GM12864 (cell line): Measurements from ENCODE around the gene EEFSEC.

Source experiments
- DNase-seq: peaks from one replicate; pipeline ENCODE4 v3.0.0-alpha.2; 2011; ENCODE audit warnings: low read depth
- H3K4me3 ChIP-seq: 2 replicates; pipeline ENCODE4 v1.5.1; 2011; ENCODE audit warnings: mild to moderate bottlenecking, low read depth, low read length, control low read depth
- TF ChIP-seq, protein P1 (sequence below): IDR thresholded peaks from 2 replicates; pipeline ENCODE4 v1.5.1; 2011; ENCODE audit warnings: low read depth, mild to moderate bottlenecking, moderate library complexity, low read length, control low read depth, inconsistent platforms; ENCODE audit errors: missing control alignments

Gene EEFSEC

DNA sequence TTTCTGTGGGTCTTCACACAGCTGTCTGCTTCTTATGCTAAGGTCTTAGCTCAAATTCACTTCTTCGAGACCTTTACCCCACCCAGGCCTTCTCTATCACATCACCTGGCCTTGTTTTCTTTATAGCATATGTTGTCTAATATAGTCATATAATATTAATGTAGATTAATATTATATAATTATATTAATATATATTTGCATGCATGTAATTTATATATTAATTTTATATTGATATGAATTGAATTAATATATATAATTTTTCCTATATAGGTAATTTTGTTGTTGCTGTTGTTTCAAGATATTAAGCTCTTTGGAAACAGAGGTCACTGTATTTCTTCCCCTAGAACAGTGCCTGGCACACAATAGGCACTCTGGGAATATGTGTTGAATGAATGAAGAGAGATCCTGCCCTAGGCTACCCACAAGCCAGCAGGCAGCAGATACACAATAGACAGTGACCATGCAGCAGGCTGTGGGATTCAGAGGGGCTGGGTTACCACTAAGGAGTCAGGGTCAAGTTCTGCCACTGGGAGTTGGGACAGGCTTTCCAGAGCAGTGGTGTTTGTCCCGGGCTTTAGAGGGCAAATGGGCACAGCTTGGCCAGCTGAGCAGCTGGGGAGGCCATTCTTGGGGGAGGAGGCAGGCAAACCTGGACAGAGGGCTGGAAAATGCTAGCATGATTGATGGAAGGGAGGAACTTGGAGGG, 187.1 kb downstream of the EEFSEC start:
- TF ChIP-seq, protein P1, sequence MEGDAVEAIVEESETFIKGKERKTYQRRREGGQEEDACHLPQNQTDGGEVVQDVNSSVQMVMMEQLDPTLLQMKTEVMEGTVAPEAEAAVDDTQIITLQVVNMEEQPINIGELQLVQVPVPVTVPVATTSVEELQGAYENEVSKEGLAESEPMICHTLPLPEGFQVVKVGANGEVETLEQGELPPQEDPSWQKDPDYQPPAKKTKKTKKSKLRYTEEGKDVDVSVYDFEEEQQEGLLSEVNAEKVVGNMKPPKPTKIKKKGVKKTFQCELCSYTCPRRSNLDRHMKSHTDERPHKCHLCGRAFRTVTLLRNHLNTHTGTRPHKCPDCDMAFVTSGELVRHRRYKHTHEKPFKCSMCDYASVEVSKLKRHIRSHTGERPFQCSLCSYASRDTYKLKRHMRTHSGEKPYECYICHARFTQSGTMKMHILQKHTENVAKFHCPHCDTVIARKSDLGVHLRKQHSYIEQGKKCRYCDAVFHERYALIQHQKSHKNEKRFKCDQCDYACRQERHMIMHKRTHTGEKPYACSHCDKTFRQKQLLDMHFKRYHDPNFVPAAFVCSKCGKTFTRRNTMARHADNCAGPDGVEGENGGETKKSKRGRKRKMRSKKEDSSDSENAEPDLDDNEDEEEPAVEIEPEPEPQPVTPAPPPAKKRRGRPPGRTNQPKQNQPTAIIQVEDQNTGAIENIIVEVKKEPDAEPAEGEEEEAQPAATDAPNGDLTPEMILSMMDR: no peak
- DNase-seq: no peak
- no peak overlapping the region for H3K4me3 ChIP-seq

DNA sequence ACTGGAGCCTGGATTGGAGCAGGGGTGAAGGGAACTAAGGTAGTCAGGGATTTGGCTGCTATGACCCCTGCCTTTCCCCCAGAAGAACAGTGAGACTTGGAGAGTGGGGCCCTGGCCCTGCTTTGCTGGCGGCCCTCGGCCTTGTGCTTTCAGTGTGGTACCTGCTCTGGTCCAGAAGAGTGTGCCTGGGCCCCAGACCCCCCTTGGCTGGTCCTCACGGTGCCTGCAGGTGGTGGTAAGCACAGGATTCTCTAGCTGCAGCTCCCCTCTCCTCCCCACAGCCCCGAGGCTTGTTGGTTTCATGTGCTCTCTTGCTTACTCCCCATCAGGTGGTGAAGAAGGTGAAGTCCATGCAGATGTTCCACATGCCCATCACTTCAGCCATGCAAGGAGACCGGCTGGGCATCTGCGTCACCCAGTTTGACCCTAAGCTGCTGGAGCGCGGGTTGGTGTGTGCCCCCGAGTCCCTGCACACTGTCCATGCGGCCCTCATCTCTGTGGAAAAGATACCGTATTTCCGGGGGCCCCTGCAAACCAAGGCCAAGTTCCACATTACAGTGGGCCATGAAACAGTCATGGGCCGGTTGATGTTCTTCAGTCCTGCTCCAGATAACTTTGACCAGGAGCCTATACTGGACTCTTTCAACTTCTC, 187.7 kb downstream of the EEFSEC start:
- TF ChIP-seq, protein P1: no peak
- H3K4me3 ChIP-seq: no peak overlapping the region
- DNase-seq: no peak

DNA sequence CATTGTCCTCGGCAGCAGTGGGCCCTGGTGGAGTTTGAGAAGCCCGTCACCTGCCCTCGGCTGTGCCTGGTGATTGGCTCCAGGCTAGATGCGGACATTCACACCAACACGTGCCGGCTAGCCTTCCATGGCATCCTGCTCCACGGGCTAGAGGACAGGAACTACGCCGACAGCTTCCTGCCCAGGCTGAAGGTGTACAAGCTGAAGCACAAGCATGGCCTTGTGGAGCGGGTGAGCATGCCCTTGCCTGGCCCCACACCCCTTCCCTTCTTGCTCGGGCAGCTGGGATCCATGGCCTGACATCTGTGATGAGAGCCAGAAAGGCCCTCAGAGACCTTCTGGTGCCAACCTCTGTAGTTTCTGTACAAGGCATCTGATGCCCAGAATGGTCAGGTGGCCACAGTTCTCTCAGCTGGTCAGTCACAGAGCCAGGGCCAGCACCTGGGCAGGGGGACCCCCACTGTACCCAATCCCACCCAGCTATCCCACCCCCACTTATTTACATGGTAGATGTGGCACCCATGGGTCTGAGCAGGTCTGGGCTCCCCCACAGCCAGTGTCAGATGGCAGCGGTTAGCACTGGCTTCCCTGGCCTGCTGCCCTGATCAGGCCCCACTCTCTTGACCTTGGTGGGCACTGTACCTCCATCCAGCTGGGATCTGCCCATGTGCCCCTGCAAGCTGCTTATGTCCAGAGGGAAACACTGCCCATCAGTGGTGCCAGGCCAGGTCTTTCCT, 188.5 kb downstream of the EEFSEC start:
- TF ChIP-seq, protein P1: no peak
- DNase-seq: no peak
- no peak overlapping the region for H3K4me3 ChIP-seq

DNA sequence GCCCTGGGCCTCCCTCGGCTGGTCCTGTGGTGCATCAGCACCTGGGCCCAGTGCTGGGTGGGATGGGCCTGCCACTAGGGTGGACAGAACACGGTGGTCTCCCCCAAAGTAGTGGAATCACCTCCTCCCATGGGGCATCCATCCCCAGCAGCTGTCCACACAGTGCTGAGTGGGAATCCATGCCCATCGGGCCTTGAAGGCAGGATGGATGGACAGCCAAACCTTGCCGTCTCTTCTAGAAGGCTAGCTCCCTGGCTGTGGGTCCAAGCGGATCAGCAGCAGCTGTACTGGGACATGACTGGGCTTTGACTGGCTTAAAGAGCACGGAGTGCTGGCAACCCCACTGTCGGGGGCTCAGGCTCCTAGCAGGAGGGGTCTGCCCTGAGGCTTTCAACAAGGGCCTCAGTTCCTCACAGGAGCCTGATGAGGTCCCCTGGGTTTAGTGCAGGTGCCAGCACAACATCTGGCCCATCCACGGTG, 189.5 kb downstream of the EEFSEC start:
- DNase-seq: no peak
- TF ChIP-seq, protein P1: no peak
- H3K4me3 ChIP-seq: no peak overlapping the region

DNA sequence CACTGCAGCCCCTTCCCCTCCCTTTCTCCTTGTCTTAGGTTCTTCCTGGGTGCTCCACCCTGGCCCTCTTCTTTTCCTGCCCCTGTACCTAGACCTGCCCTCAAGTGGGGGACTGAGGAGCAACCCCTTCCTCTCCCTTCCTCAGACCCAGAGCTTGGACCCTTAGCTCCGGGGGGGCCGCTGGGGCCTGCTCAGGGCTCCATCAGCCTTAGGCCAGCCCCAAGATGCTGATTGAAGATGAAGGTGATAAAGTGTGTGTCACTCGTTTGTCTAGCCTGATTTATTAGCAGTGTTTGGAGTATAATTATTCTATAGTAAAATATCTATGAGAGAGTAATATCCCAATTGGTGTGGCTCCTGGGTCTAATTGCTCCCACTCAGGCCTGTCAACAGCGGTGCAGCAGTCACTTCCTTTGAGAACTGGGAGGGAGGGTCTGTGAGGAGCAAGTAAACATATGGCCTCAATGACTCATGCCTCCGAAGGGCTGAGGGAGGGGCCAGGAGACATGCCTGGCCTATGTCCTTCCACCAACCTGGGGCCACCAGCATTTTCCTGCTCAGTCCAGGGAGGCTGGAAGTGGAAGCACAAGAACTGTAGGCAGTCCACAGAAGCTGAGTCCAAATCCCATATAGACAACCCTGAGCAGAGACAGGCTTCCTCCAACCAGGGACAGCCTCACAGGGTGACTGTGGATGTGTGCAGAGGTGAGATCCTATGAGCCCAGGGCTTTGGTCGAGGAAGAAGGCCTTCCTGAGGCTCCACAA, 190.2 kb downstream of the EEFSEC start:
- no peak for DNase-seq
- no peak overlapping the region for H3K4me3 ChIP-seq
- TF ChIP-seq, protein P1: no peak

DNA sequence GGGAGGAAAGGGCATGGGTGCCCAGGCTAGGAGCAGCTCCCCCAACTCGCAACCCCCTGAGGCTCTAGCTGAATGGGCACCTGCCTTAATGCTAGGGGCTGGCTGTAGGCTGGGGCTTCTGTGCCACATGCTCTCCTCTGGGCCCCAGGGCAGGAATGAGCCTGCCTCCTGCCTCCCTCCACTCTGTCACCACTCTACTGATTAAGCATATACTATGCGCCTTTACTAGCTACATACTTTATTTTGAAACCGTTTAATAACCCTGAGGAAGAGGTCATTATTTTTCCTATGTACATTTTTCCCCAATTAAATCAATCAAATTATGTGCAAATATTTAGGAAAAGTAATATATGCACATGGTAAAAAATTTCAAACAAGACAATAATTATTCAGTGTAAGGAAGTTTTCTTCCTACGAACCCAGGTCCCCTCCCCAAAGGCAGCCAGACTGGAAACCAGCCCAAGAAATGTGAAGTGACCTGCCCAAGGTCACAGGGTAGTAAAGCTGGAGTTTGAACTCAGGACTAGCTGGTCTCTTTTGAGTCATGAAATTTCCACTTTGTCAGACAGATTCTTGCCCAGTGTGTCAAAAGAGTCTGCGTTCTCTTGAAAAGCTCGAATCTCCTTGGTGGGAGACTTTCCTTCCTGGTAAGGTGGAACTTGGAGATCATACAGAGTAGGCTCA, 190.9 kb downstream of the EEFSEC start:
- no peak for DNase-seq
- no peak overlapping the region for H3K4me3 ChIP-seq
- TF ChIP-seq, protein P1: no peak
